NCI-H1105 (cell line): ENCODE data around the gene ZNF618.

Source experiments
- DNase-seq: peaks from one replicate; lab custom pipeline; 2025; lab: John Stamatoyannopoulos, UW

Gene ZNF618

GRCh38 chr9:113885183-113886025, 9.3 kb downstream of the ZNF618 start:
- DNase-seq: no peak

GRCh38 chr9:113886026-113886369, 9.9 kb downstream of the ZNF618 start:
- no peak for DNase-seq

GRCh38 chr9:113886466-113886865, 10.4 kb downstream of the ZNF618 start:
- DNase-seq: no peak

- DNase-seq: no peak
Observed at GRCh38 chr9:113886933-113887332, 10.8 kb downstream of the ZNF618 start.

- DNase-seq: no peak
Observed at GRCh38 chr9:113887436-113887835, 11.3 kb downstream of the ZNF618 start.

- no peak for DNase-seq
Observed at GRCh38 chr9:113888336-113888735, 12.2 kb downstream of the ZNF618 start.

GRCh38 chr9:113888976-113889375, 12.9 kb downstream of the ZNF618 start:
- no peak for DNase-seq

- no peak for DNase-seq
Observed at GRCh38 chr9:113890704-113891103, 14.6 kb downstream of the ZNF618 start.

GRCh38 chr9:113892861-113893491, 16.9 kb downstream of the ZNF618 start:
- DNase-seq: no peak

GRCh38 chr9:113894166-113894565, 18.1 kb downstream of the ZNF618 start:
- DNase-seq: no peak

GRCh38 chr9:113895526-113895925, 19.4 kb downstream of the ZNF618 start:
- DNase-seq: no peak

- DNase-seq: no peak
Observed at GRCh38 chr9:113896713-113897112, 20.6 kb downstream of the ZNF618 start.

GRCh38 chr9:113898151-113898550, 22.0 kb downstream of the ZNF618 start:
- DNase-seq: no peak

GRCh38 chr9:113898596-113898995, 22.5 kb downstream of the ZNF618 start:
- no peak for DNase-seq

- no peak for DNase-seq
Observed at GRCh38 chr9:113899205-113899604, 23.1 kb downstream of the ZNF618 start.

- DNase-seq: no peak
Observed at GRCh38 chr9:113901221-113901688, 25.1 kb downstream of the ZNF618 start.

- DNase-seq: no peak
Observed at GRCh38 chr9:113903514-113904077, 27.5 kb downstream of the ZNF618 start.

- no peak for DNase-seq
Observed at GRCh38 chr9:113906411-113907110, 30.5 kb downstream of the ZNF618 start.

GRCh38 chr9:113907282-113907681, 31.2 kb downstream of the ZNF618 start:
- DNase-seq: no peak

- no peak for DNase-seq
Observed at GRCh38 chr9:113909421-113909820, 33.3 kb downstream of the ZNF618 start.

- DNase-seq: peak; percentile 85
Observed at GRCh38 chr9:113910036-113910639, 34.0 kb downstream of the ZNF618 start.
